Right ventricle myocardium inferior (tissue), 1 donor: ENCODE data around the gene SPRR3. TPM values are rescaled to one million over a fixed set of nuclear protein-coding genes. Genes with fewer than 3 reads are reported as not detected.

Source experiments
- ATAC-seq: fragments of 200-7000 bp; cut with Tn5 transposase; one replicate; pipeline ENCODE4 v1.9.1; 2020; ENCODE audit warnings: mild to moderate bottlenecking, moderate library complexity
- DNase-seq: peaks from one replicate; pipeline ENCODE4 v3.0.0; 2021; ENCODE audit errors: missing footprints
- intact Hi-C: fragments of 100-400 bp; cut with DNase I; formaldehyde crosslinking; loops from one replicate; pipeline ENCODE4 v1.11.0; 2022
- long read RNA-seq: library from polyadenylated mRNA; unstranded; transcript quantifications from one replicate; pipeline ENCODE4 v2.0.0, GENCODE V29; 2021
- total RNA-seq: library from RNA; stranded (reverse); fragmentation: NEBNext Ultra II Directional; extraction: Animal tissue kit (Norgen Biotek cat#: 25700); gene quantifications from one replicate; pipeline ENCODE4 v1.2.1, GENCODE V29; 2021
- donor health status: DM: no; HTN: yes; CAD: no; lungs with severe emphysema.

The SPRR3 gene
- not detected for total RNA-seq
- long read RNA-seq = 0 reads

GRCh38 chr1:153001382-153001781 is at the start of gene SPRR3:
TSS of gene SPRR3 (plus strand) at chr1:153001749. CDS start at chr1:153003021, 1,272 bp downstream.
- intact Hi-C loops = no loop called here
- ATAC-seq (no peak), DNase-seq (no peak)

- intact Hi-C loops = no loop called here
- DNase-seq (no peak), ATAC-seq (no peak)
Observed at GRCh38 chr1:152953761-152954160, 47.8 kb upstream of the SPRR3 start.

- intact Hi-C loops = no loop called here
- ATAC-seq = no peak
- DNase-seq = no peak
Observed at GRCh38 chr1:152954436-152954835, 47.1 kb upstream of the SPRR3 start.

DNA sequence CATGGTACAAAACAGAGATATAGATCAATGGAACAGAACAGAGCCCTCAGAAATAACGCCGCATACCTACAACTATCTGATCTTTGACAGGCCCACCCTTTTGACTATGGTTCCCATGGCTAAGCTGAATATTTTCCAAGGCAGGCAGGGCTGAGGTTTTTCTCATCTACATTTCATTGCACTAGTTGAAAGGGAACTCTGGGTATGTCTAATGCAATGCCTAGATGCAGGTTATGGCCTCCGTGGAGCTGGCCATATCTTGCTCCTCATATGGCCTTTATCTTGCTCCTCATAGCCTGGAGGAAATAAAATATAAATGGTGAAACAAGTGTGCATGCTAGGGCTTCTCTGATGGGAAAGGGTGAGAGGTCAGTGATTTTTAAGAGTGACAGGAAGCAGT is 44.0 kb upstream of the SPRR3 start:
- no peak for ATAC-seq
- no peak for DNase-seq
- intact Hi-C loops = no loop called here

DNA sequence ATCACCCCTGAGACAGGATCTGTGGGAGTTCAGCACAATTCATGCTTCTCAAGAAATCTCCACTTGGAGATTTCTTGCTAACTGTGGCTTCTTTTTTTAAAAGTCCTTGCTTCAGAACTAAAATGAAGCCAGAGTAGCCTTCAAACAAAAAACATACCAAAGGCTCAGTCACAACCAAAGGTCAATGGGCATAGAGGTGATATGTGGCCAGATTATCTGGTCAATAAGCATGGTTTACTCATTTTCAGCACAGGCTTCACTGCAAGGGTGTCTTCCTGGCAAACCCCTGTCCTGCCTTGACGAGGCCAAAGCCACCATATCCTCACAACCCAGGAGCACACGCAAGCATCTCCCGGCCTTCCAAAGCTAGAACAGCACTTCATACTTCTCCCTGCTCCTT is 42.3 kb upstream of the SPRR3 start:
- ATAC-seq (no peak), DNase-seq (no peak)
- intact Hi-C loops = no loop called here

DNA sequence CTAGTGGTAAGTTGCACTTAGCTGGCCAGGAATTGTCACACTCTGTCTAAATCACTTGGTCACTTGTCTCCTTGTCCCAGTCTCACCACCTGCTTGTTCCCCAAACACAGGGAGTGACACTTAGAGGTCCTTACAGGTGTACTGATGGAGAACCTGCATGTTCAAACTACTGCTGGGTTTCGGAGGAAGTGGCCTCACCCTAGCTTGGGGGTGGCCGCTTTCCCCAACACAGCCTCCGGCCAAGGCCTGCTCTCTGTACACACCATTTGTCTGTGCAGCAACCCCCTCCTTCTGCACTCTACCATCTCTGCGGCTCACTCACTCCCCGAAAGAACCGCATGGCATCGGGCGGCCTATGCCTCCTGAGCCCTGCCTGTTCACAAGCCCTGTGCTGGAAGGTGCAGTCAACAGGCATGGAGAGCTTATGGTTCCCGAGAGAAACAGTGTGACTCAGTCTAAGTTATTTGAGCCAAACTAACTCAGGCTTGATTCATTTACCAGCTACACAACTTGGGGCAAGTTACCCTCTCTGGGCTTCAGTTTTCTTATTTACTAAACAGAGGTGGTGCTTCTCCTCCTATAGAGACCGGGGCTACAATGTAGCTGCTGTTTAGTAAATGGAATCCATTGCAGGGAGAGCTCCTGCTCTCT is 41.6 kb upstream of the SPRR3 start:
- intact Hi-C loops = no loop called here
- DNase-seq = no peak
- no peak for ATAC-seq

- intact Hi-C loops = no loop called here
- DNase-seq (no peak), ATAC-seq (no peak)
Observed at GRCh38 chr1:152960452-152961044, 41.0 kb upstream of the SPRR3 start.

DNA sequence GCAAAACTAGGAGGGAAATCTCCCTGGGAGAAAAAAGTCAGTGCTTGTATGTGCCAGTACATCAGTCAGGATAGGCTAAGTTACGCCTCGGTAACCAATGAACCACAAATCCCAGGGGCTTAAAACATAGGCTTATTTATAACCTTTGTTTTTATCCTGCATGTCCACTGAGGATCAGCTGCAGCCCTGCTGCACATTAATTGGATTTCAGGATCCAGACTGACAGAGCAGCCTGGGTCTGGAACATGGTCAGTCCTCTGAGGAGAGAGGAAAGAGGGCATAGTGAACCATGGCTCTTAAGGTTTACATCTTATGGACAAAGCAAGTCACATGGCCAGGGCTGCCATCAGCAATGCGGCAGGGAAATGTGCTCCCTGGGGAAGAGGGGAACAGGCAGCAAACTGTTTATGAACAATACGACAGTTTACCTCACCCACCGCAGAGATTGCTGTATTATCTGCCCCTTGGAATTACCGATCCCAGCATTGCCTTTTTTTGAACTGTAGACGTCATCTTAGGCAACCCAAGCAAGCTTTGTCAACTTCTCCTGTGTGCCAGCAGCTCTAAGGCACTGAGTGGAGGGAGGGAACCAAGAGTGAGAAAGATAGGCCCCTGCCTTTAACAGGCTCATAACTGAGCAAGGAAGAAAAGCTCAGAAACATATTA is 40.2 kb upstream of the SPRR3 start:
- intact Hi-C loops = no loop called here
- ATAC-seq = no peak
- DNase-seq = no peak

GRCh38 chr1:152962876-152963415 is 38.6 kb upstream of the SPRR3 start:
- no peak for ATAC-seq
- intact Hi-C loops = no loop called here
- DNase-seq = no peak

DNA sequence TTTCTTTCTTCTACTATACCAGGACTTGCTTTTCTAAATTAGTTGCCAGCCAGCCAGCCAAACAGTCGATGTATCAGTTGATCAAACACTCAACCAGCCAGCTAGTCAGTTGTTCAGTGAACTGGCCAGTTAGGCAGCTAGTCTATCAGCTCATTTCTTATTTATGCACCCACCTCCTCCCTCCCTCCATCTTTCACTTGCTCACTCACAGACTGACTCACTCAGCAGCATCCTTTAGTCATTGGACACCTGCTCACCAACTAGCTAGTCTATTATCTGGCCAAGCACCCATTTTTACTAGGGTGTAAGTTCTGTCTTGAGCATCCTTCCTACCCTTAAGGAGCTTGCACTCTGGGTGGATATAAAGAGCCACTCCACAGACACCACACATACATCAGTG is 37.0 kb upstream of the SPRR3 start:
- intact Hi-C loops = no loop called here
- no peak for DNase-seq
- no peak for ATAC-seq

DNA sequence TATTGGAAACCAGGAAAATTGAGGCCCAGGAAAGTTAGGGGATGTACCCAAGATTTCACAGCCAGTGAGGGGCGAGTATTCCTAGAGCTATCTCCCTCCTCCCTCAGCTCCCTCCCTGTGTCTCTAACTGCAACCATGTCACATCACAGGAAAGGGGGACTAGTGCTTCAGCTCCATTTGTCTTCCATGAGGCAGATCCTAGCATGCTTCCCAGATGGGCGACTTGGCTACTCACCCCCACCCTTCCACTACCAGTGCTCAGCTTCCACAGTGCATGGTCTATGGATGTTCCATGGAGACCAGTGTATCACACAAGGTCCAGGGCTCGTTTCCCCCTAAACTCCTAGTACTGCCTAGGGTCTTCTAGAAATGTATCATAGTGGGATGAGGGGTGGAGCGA is 35.7 kb upstream of the SPRR3 start:
- DNase-seq (no peak), ATAC-seq (no peak)
- intact Hi-C loops = no loop called here

- DNase-seq (no peak), ATAC-seq (no peak)
- intact Hi-C loops = no loop called here
Observed at GRCh38 chr1:152967201-152967600, 34.3 kb upstream of the SPRR3 start.

GRCh38 chr1:152968248-152968647 is 33.3 kb upstream of the SPRR3 start:
- no peak for DNase-seq
- intact Hi-C loops = no loop called here
- no peak for ATAC-seq

GRCh38 chr1:152969036-152969435 is 32.5 kb upstream of the SPRR3 start:
- intact Hi-C loops = no loop called here
- DNase-seq (no peak), ATAC-seq (no peak)

DNA sequence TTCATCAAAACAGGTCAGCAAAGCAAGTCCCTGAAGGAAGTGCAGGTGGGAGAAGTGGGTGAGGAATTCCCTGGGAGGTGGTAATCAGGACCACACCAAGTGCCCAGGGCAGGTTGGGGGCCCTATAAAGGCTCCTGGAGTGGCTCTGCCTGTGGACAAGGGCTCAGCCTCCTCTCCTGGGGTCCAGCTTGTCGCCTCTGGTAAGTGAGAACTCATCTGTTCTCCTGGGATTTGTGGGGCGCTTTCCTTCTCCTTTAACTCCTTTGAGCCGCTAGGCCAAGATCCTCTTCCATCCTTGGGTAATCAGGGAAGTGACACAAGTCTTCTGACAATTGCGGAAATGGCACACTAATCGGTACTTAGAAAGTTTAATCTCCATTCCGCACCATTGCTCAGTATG is 31.1 kb upstream of the SPRR3 start, which contains the start of gene SPRR4:
Gene SPRR4, plus strand, starts transcription at position 154 of the 400 bp plus-strand sequence. CDS start 1,243 bp downstream, outside the sequence.
- no peak for DNase-seq
- no peak for ATAC-seq
- intact Hi-C loops = no loop called here

DNA sequence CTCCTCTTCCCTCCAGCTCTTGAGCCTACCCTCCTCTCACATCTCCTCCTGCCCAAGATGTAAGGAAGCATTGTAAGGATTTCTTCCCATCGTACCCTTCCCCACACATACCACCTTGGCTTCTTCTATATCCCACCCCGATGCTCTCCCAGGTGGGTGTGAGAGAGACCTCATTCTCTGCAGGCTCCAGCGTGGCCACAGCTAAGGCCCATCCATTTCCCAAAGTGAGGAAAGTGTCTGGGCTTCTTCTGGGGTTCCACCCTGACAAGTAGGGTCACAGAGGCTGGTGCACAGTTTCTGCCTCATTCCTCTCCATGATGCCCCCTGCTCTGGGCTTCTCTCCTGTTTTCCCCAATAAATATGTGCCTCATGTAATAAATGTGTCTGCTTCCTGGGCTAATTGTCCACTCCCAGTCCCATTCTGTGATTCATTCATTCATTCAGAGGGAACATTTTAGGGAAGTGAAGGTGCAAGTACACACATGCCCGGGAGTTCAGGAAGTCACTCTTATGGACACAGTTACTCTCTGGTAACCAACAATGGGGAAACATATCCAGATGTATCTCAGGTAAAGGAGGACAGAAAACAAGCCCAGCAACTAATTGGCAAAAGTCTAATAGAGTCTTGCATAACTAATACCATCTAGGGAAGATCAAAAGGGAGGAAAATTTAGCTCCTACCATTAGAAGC is 29.2 kb upstream of the SPRR3 start:
- no peak for ATAC-seq
- intact Hi-C loops = no loop called here

GRCh38 chr1:152976688-152977087 is 24.9 kb upstream of the SPRR3 start:
- intact Hi-C loops = no loop called here
- ATAC-seq (no peak), DNase-seq (no peak)

More for the DNA sequence above, 29.2 kb upstream of the SPRR3 start:
- DNase-seq = no peak

GRCh38 chr1:152977614-152978013 is 23.9 kb upstream of the SPRR3 start:
- ATAC-seq (no peak), DNase-seq (no peak)
- intact Hi-C loops = no loop called here

DNA sequence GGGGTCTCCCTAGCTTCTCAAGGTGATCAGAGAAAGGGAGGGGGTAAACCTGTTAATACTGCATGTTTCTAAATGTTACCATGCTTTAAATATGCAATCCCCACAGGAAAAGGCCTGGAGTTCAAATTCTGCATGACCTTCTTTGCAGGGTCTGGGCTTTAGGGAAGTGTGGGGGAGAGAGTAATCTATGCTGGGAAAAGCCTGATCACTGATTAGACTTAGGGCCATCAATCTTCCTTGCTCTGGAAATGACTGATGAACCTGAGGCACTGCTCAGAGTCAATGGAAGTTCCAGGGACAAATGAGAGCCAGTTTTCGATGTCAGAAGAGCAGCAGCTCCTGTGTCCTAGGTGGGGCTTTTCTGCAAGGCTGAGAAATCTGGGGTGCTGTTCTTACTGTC is 20.9 kb upstream of the SPRR3 start:
- intact Hi-C loops = no loop called here
- no peak for DNase-seq
- no peak for ATAC-seq
